Glutamatergic neuron (in vitro differentiated cells): ENCODE results near the gene EPB41L3. TPM values are rescaled to one million over a fixed set of nuclear protein-coding genes. Genes with fewer than 3 reads are reported as not detected.

Source experiments
- DNase-seq: peaks from one replicate; pipeline ENCODE4 v3.0.0; 2022
- H3K27ac Mint-ChIP-seq: one replicate; pipeline ENCODE4 v1.8.0; 2020; ENCODE audit warnings: mild to moderate bottlenecking, mixed read lengths, inconsistent platforms; ENCODE audit not compliant: unreplicated experiment
- H3K27me3 Mint-ChIP-seq: one replicate; pipeline ENCODE4 v1.8.0; 2020; ENCODE audit warnings: mild to moderate bottlenecking, moderate library complexity, mixed read lengths, inconsistent platforms; ENCODE audit not compliant: unreplicated experiment
- H3K36me3 Mint-ChIP-seq: one replicate; pipeline ENCODE4 v1.8.0; 2020; ENCODE audit warnings: mild to moderate bottlenecking, mixed read lengths, inconsistent platforms; ENCODE audit not compliant: unreplicated experiment
- H3K4me1 Mint-ChIP-seq: one replicate; pipeline ENCODE4 v1.8.0; 2020; ENCODE audit warnings: mild to moderate bottlenecking, low read depth, mixed read lengths, inconsistent platforms; ENCODE audit not compliant: unreplicated experiment
- H3K4me3 Mint-ChIP-seq: one replicate; pipeline ENCODE4 v1.8.0; 2020; ENCODE audit warnings: mild to moderate bottlenecking, mixed read lengths, inconsistent platforms; ENCODE audit not compliant: unreplicated experiment
- H3K9me3 Mint-ChIP-seq: one replicate; pipeline ENCODE4 v1.8.0; 2020; ENCODE audit warnings: mild to moderate bottlenecking, moderate library complexity, mixed read lengths, inconsistent platforms; ENCODE audit not compliant: unreplicated experiment
- total RNA-seq: library from RNA; stranded (reverse); fragmentation: NEBNext Ultra II Directional; extraction: Animal tissue kit (Norgen Biotek cat#: 25700); gene quantifications from one replicate; pipeline ENCODE4 v1.2.1, GENCODE V29; 2021; ENCODE audit not compliant: unreplicated experiment
- TF ChIP-seq, protein P1 (sequence below): fragments of 200-600 bp; sonication (generic); IDR thresholded peaks from one replicate; pipeline ENCODE4 v1.5.0; 2021; ENCODE audit not compliant: partially characterized antibody, unreplicated experiment

The EPB41L3 gene
- total RNA-seq, 1 donor from 2014 or later: 368 TPM

DNA sequence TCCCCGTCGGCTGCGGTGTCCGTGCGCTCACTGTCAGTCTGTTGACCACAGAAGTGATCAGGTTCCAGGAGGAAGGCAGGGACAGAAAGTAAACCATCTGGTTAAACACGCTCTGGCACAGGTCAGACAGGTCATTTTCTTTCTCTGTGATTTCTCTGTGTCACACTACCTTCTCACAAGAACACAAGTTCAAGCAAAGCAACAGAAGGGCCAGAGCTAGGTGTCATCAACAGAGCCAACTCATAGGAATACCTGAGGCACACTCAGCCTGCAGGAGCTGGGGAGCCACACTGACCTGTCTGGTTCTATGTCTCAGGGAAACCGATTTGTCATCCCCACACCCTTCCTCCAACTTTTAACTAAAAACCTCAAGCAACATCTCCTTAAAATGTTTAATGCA lies 133.2 kb downstream of the EPB41L3 start:
- peaks cover 5% of the 10 kb centered on the region for H3K36me3 Mint-ChIP-seq
- no peak overlapping the region for H3K27ac Mint-ChIP-seq
- peaks cover 33% of the 10 kb centered on the region for H3K4me1 Mint-ChIP-seq
- TF ChIP-seq, protein P1, sequence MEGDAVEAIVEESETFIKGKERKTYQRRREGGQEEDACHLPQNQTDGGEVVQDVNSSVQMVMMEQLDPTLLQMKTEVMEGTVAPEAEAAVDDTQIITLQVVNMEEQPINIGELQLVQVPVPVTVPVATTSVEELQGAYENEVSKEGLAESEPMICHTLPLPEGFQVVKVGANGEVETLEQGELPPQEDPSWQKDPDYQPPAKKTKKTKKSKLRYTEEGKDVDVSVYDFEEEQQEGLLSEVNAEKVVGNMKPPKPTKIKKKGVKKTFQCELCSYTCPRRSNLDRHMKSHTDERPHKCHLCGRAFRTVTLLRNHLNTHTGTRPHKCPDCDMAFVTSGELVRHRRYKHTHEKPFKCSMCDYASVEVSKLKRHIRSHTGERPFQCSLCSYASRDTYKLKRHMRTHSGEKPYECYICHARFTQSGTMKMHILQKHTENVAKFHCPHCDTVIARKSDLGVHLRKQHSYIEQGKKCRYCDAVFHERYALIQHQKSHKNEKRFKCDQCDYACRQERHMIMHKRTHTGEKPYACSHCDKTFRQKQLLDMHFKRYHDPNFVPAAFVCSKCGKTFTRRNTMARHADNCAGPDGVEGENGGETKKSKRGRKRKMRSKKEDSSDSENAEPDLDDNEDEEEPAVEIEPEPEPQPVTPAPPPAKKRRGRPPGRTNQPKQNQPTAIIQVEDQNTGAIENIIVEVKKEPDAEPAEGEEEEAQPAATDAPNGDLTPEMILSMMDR: no peak
- DNase-seq: no peak
- peaks cover 4% of the 10 kb centered on the region for H3K9me3 Mint-ChIP-seq
- H3K27me3 Mint-ChIP-seq: peaks cover 4% of the 10 kb centered on the region
- H3K4me3 Mint-ChIP-seq: no peak overlapping the region

DNA sequence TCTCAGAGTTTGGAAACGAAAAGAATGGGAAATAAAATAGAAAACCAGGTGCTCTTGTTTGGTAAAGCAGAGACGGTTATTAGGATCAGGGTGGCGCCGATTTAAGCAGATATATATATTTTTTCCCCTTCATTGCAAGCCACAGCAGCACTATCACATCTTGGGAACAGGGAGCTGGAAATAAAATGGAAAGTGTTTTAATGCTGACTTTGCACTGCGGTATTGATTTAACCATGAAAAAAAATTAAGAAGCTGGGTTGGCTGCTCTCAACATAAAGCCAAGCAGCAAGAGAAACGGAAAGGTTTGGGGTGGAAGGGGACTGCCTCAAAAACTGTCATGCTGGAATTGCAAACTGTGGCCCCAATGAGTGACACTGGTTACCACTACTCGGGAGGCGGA lies 145.5 kb downstream of the EPB41L3 start:
- Mint-ChIP-seq H3K36me3 (peaks cover 20% of the 10 kb centered on the region), H3K4me1 (peaks cover 2% of the 10 kb centered on the region), H3K27me3 (peaks cover 2% of the 10 kb centered on the region), H3K9me3 (peaks cover 14% of the 10 kb centered on the region), H3K4me3 (no peak overlapping the region), H3K27ac (no peak overlapping the region)
- TF ChIP-seq, protein P1: no peak
- no peak for DNase-seq

DNA sequence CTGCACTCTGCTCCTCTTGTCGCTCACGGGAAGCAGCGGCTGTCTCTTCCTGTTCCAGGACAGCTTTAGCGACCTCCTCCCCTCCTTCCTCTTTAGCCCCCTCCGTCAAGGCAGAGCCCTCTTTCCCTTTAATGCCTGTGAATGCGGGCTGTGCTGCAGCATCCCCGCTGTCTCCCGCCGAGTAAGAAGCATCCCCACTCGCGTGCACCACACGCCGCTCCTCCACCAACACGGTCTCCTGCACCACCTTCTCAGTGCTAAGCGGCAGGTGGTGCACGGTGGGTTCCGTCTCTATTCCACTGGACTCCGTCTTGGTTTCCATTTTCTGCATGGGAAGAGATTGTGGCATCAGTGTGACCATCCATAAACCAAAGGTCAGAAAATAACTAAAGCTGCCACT lies 146.7 kb downstream of the EPB41L3 start:
- H3K36me3 Mint-ChIP-seq: peaks cover 20% of the 10 kb centered on the region
- no peak overlapping the region for H3K27ac Mint-ChIP-seq
- H3K9me3 Mint-ChIP-seq: peaks cover 14% of the 10 kb centered on the region
- DNase-seq: no peak
- TF ChIP-seq, protein P1: no peak
- no peak overlapping the region for H3K4me3 Mint-ChIP-seq
- peaks cover 2% of the 10 kb centered on the region for H3K27me3 Mint-ChIP-seq
- peaks cover 2% of the 10 kb centered on the region for H3K4me1 Mint-ChIP-seq

DNA sequence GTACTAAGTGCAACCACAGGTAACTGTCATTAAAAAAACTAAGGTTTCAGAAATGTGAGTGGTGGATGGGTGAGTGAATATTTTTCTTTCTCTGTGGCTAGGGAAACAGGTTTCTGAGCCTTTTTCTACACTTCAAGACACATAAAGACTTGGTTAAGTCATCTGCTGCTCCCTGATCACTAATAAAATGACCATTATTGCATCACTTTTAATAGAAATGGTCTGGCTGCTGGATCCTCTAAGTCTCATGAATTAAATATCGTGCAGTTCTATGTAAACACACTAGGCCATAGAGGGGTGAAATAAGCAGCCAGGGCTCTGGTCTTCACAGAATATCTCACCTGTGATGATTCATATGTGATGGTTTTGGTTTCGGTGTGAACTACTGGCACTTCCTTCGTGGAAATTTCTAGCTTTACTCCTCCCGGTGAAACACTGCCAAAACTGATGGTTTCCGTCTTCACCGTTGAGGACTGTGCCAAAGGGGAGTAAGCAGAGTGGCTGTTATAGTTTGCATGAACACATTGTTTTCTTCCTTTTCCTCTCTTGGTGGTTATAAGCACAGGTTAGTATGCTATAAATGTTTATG lies 147.8 kb downstream of the EPB41L3 start:
- no peak overlapping the region for H3K27ac Mint-ChIP-seq
- peaks cover 6% of the 10 kb centered on the region for H3K4me1 Mint-ChIP-seq
- H3K36me3 Mint-ChIP-seq: peaks cover 20% of the 10 kb centered on the region
- peaks cover 2% of the 10 kb centered on the region for H3K27me3 Mint-ChIP-seq
- H3K9me3 Mint-ChIP-seq: peaks cover 14% of the 10 kb centered on the region
- TF ChIP-seq, protein P1: no peak
- H3K4me3 Mint-ChIP-seq: no peak overlapping the region
- DNase-seq: no peak

DNA sequence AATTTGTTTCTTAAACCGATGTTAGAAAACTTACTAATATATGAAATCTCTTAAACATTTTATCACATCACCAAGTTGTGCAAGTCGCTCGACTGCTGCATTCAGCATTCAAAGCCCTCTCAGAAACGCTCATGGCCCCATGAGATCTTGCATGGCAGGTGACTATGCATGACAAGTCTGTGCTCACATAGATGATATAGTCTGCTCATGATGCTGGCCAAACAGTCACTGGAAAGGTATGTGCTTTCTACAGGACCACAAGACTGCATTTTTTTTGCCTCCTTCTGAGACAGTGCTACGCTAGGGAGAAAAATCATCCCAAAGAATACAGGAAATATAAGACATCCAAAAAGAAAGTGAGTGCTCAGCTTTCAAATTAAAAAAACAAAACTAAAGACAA lies 150.0 kb downstream of the EPB41L3 start:
- TF ChIP-seq, protein P1: no peak
- peaks cover 4% of the 10 kb centered on the region for H3K4me1 Mint-ChIP-seq
- peaks cover 11% of the 10 kb centered on the region for H3K9me3 Mint-ChIP-seq
- peaks cover 2% of the 10 kb centered on the region for H3K27me3 Mint-ChIP-seq
- H3K27ac Mint-ChIP-seq: no peak overlapping the region
- DNase-seq: no peak
- H3K4me3 Mint-ChIP-seq: no peak overlapping the region
- peaks cover 25% of the 10 kb centered on the region for H3K36me3 Mint-ChIP-seq
